Frontal cortex (tissue), 4 donors: Measurements from ENCODE around the gene UNC5B. TPM values are rescaled to one million over a fixed set of nuclear protein-coding genes. Genes with fewer than 3 reads are reported as not detected.
"Not testable (repeated sequence)": the region's sequence is repeated elsewhere in the genome, so short reads cannot be mapped to it uniquely, and the experiment has no call there.

Experiments used
- DNase-seq, 2 donors: peaks; one replicate each; pipeline ENCODE4 v3.0.0; 2012; ENCODE audit warnings: low spot score in 2 of 2
- FAIRE-seq: peaks from 2 replicates; lab custom pipeline; 2012; peaks lifted over from hg19 to GRCh38; lab: Jason Lieb, UNC
- total RNA-seq: library from RNA; depleted of rRNA; stranded (reverse); fragments of >200 nt; gene quantifications from one replicate; pipeline ENCODE4 v1.2.3, GENCODE V29; 2014
- donor health status: control.
- donor health status: control.
- donor health status: control.

The UNC5B gene
- total RNA-seq, 1 donor from 2014 or later, result 2.9 TPM

GRCh38 chr10:71206911-71207310 lies 5.5 kb upstream of the UNC5B start:
- no peak for FAIRE-seq
- DNase-seq, result no peak

DNA sequence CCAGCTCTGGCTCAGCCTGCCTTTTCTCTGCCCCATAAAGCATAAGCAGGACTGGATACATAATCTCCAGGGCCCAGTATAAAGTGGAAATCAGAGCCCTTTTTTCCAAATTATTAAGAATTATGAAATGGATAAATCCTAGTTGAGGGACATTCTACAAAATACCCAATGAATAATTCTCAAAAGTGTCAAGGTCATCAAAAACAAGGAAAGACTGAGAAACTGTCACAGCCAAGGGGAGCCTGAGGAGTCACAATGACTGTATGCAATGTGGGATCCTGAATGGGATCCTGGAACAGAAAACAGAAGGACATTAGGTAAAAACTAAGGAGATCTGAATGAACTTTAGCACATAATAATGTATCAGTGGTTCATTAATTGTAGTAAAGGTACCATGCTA lies 4.8 kb upstream of the UNC5B start:
- no peak for FAIRE-seq
- DNase-seq, result no peak

- DNase-seq (no peak), FAIRE-seq (no peak)
Observed at GRCh38 chr10:71209352-71209715, 3.0 kb upstream of the UNC5B start.

GRCh38 chr10:71209731-71210541 lies 2.4 kb upstream of the UNC5B start:
- DNase-seq (no peak), FAIRE-seq (no peak)

- FAIRE-seq (no peak), DNase-seq (no peak)
Observed at GRCh38 chr10:71210542-71210871, 1.9 kb upstream of the UNC5B start.

GRCh38 chr10:71211053-71211452 lies 1.3 kb upstream of the UNC5B start:
- FAIRE-seq (no peak), DNase-seq (no peak)

- no peak for FAIRE-seq
Observed at GRCh38 chr10:71211775-71212317, 524 bp upstream of the UNC5B start.

GRCh38 chr10:71213127-71213621 lies 804 bp downstream of the UNC5B start:
- no peak for FAIRE-seq
- peak; percentile 51 to 63 for DNase-seq

More at GRCh38 chr10:71211775-71212317, 524 bp upstream of the UNC5B start:
- no peak for DNase-seq

DNA sequence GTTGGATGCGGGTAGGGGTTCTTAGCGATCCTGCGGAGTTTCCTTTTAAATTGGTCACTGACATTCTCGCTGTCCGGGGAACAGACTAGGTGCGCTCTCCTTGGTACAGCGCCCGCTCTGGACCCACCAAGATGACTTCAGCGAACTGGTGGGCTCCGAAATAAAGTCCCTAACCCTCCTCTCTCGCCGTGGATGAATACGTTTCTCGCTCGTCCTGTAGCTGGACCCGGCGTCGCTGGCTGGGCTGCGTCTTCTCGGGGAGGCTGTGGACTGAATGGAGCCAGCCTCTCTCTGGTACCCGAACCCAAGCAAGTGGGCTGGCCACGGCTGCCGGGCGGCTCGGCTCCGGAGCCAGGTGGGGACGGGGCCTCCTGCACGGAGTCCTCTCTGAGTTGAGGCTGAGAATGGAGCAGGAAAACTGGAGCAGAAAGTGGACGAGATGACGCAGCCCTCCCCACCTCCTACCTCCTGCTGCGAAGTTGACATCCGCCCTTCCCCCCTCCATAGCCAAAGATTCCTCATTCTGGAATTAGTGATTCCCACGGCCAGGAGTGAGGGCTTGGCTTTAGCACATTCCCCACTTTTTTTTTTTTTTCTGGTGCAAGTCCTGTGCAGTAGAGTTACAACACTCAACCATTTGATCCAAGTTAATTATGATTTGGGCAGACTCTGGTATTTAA lies 1.5 kb downstream of the UNC5B start:
- DNase-seq (peak; percentile 61 to 65), FAIRE-seq (no peak)

- FAIRE-seq, result no peak
Observed at GRCh38 chr10:71214641-71215559, 2.5 kb downstream of the UNC5B start.

DNA sequence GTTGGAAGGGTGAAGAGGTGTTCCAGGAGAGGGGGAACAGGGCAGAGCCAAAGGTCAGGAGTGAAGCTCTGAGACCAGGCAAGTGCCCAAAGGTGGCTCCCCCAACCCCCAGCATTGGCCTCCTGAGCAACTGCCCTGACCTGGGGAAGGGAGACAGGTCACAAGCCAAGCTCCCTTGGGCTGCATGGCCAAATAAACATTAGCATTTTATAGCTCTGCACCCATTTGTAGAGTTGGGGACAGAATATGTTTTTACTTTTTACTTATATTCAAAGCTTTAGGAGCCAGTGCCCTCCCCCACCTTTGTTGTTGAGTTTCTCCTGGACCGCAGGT lies 4.0 kb downstream of the UNC5B start:
- no peak for FAIRE-seq

More at GRCh38 chr10:71214641-71215559, 2.5 kb downstream of the UNC5B start:
- DNase-seq, result no peak

GRCh38 chr10:71216751-71217265 lies 4.4 kb downstream of the UNC5B start:
- no peak for FAIRE-seq
- no peak for DNase-seq

More for the DNA sequence above, 4.0 kb downstream of the UNC5B start:
- DNase-seq, result no peak

DNA sequence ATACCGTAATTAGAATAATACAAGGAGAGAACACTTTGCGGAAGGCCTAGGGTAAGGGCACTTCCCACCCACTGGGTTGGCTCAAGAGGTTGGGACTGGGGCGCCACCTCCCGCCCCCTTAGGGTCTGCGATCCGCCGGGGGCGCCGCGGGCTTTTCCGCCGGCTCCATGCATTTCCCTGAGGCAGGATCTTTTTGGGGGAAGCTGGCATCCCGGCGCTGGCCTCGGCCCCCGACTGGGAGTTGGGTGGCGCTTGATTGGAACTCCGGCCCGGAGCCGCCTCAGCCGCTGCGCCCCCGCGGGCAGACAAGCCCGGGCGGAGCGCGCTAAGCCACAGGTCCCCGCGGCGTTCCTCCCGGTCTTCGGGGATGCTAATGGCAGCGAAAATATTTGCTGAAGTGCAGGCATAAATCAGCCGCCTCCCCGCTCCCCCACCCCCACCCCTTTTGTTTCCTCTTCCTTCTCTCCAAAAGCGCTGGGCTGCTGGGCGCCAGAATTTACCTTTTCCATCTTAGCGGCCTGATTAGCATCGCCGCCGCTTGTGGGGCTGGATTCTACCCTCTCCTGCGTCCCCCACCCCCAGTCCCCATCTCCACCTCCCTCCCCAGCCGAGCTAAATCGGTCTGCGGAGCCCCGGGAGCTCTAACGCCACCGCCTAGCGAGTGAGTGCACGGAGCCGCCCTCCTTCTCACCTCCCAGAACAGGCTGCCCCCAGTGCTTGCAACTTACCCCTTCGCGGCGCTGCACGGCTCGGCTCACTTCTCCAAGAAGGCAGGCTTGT lies 5.1 kb downstream of the UNC5B start:
- FAIRE-seq, result no peak
- peak in 1 of 2 donors; percentile 59 for DNase-seq

GRCh38 chr10:71218046-71218650 lies 5.8 kb downstream of the UNC5B start:
- DNase-seq (no peak), FAIRE-seq (no peak)

GRCh38 chr10:71218651-71219050 lies 6.3 kb downstream of the UNC5B start:
- FAIRE-seq, result no peak

GRCh38 chr10:71219236-71219917 lies 7.0 kb downstream of the UNC5B start:
- not testable (repeated sequence) for DNase-seq, FAIRE-seq

More at GRCh38 chr10:71218651-71219050, 6.3 kb downstream of the UNC5B start:
- no peak for DNase-seq

GRCh38 chr10:71219918-71220688 lies 7.7 kb downstream of the UNC5B start:
- no peak for DNase-seq
- FAIRE-seq, result no peak
